ENCODE data around the gene GATA3.

The GATA3 gene

DNA sequence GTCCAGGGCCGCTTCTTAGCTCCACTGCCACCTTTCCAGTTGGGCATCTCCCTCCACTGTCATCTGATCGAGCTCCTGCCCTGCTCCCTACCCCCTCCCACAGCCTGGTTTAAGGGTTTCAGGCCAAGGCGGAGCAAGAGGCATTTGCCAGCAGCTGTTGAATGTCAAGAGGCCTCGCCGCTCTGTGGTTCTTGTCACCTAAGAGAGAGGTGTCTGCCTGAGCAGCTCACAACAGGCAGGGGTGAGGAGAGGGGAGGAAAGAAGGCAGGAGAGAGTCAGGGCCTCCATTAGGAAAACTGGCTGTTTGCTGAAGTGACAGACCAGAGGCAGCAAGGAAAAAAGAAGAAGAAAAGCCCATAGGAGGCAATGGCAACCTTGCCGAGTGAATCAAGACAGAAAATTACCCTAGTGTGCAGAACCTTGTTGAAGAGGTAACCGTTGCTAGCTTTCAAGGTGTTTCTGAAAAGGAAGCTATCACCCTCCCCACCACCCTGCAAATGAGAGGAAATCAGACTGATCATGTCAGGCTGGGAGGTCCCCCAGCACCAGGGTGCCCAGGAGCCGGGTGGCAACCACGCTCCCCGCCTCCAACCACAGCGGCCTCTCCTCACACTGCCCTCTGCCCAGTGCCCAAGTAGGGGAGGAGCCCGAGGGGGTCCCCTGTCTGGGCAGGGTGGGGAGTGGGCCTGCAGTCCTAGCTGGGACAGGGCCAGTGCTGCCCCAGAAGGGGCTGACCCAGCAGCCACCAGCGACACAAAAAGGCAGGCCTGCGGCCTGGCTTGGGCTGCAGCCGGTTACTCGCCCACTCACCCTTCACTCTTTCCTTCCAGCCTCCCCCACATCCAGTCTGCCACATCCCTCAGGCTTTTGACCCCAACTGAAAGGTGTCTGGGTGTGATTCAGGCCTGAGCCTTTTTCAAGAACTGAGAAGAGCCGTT, 7.1 kb downstream of the GATA3 start:
- Mint-ChIP-seq H3K36me3 (ENCODE audit: low read depth) (peaks cover 97% of the 10 kb centered on the region), H3K4me3 (peak overlapping the region; percentile 98), H3K27ac (peak overlapping the region; percentile 93), H3K9me3 (no peaks in the 10 kb centered on the region), H3K4me1 (ENCODE audit: low read depth) (peaks cover 64% of the 10 kb centered on the region), H3K27me3 (ENCODE audit: low read depth) (peaks cover 2% of the 10 kb centered on the region)
- DNase-seq (ENCODE audit: low spot score): peak; percentile 72

DNA sequence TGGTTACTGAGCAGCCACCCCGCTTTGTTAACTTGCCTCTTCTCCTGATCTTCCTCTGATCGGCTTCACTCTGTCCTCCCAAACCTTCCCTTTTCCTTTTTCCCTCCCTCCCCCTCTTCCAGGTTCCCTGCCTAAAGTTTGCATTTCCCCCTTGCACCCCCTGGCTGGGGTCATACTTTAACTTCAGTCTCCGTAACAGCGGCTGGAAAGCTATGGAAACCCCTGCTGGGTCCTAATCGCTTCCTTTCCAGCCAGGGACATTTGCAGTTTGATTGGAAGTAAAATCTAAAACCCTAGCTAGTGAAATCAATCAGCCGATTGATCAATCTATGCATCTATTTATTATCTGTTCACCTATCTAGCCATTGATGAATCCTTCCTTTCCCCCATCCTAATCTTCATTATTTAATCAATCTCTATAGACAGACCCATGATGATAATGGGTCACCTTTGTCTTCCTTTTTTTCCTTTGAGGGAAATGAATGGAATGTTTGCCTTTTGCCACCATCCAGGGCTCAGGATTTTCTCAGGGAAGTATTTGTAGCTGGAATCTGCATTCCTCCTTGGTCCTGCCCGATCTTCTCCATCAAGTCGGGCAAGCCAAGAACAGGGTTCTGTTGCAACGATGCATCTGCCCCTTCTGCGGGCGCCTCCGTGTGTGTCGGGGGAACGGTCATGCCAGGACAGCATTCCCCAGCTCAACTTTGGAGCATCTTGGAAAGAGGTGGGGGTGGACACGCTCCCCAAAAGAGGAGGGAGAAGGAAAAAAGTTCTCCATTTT, 8.8 kb downstream of the GATA3 start:
- Mint-ChIP-seq H3K27ac (peak overlapping the region; percentile 84), H3K4me1 (ENCODE audit: low read depth) (peaks cover 80% of the 10 kb centered on the region), H3K36me3 (ENCODE audit: low read depth) (peaks cover 97% of the 10 kb centered on the region), H3K27me3 (ENCODE audit: low read depth) (no peaks in the 10 kb centered on the region), H3K4me3 (peak overlapping the region; percentile 98), H3K9me3 (no peaks in the 10 kb centered on the region)
- DNase-seq (ENCODE audit: low spot score): no peak

DNA sequence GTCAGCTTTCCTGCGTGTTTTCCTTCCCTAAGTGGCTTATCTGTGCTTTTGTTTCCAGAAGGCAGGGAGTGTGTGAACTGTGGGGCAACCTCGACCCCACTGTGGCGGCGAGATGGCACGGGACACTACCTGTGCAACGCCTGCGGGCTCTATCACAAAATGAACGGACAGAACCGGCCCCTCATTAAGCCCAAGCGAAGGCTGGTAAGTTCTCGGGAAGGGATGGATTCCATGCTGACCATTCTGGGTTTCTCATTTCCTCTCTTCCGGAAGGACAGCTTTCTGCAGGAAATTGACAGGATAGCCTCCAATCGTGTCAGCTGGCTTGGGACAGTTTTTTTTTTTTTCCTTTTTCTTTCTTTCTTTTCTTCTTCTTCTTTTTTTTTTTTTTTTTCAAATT, 9.4 kb downstream of the GATA3 start:
- Mint-ChIP-seq H3K27me3 (ENCODE audit: low read depth) (no peaks in the 10 kb centered on the region), H3K36me3 (ENCODE audit: low read depth) (peaks cover 97% of the 10 kb centered on the region), H3K4me1 (ENCODE audit: low read depth) (peaks cover 84% of the 10 kb centered on the region), H3K9me3 (no peaks in the 10 kb centered on the region), H3K4me3 (peak overlapping the region; percentile 98), H3K27ac (peak overlapping the region; percentile 80)
- DNase-seq (ENCODE audit: low spot score): no peak

DNA sequence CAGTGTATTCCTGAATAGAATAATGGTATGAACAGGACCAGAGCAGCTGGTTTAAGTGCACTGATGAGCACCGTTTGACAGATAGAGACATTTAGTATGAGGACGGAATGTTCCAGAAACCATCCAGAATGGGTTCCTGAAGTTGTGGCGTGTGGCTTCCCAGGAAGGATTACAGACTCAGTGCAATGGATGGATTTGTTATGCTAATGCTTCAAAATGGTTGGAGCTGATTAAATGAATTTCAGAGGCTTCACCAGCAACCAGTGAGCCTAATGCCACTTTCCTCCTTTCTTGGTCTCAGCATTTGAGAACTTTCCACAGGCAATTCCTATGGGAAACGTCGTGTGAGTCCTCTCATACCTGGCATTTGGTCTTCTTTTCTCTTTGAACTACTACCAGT, 9.9 kb downstream of the GATA3 start:
- Mint-ChIP-seq H3K9me3 (no peaks in the 10 kb centered on the region), H3K4me3 (peak overlapping the region; percentile 68), H3K36me3 (ENCODE audit: low read depth) (peaks cover 97% of the 10 kb centered on the region), H3K27me3 (ENCODE audit: low read depth) (no peaks in the 10 kb centered on the region), H3K27ac (peak overlapping the region; percentile 27), H3K4me1 (ENCODE audit: low read depth) (peaks cover 84% of the 10 kb centered on the region)
- DNase-seq (ENCODE audit: low spot score): no peak

DNA sequence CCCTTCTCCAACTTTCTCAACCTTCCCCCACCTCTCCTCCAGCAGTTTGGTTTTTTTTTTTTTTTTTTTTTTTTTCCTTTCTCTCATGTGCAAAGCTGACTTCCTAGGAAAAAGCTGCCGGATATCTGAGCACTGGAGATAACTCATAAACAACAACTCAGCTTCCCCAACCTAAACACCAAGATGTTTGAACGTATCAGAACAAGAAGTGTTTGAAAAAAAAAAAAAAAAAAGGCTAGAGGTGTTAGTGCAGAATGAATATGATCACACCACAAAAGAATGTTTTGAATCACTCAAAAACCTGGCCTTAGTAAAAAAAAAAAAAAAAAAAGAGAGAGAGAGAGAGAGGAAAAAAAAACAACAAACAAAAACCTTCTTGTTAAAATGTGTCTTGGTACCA, 11.2 kb downstream of the GATA3 start:
- Mint-ChIP-seq H3K36me3 (ENCODE audit: low read depth) (peaks cover 95% of the 10 kb centered on the region), H3K9me3 (no peaks in the 10 kb centered on the region), H3K27ac (peak overlapping the region; percentile 88), H3K27me3 (ENCODE audit: low read depth) (no peaks in the 10 kb centered on the region), H3K4me3 (peak overlapping the region; percentile 86), H3K4me1 (ENCODE audit: low read depth) (peaks cover 83% of the 10 kb centered on the region)
- DNase-seq (ENCODE audit: low spot score): no peak

DNA sequence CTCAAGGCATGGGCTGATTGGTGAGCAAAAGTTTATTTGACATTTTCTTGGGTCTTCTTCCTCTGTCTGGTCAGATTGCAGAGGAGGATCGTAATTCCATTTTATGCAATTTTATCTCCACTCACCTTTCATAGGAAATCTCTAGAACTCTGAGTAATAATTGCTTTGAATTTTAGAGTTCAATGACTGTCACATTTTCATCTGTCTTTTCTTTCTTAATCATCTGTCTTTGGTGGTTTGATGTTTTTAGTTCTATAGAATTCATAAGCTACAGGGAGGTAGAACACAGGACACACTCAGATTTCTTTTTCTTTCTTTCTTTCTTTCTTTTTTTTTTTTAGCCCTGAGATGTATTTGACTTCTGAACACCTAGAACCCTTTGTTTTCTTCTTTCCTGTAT, 11.6 kb downstream of the GATA3 start:
- Mint-ChIP-seq H3K27ac (peak overlapping the region; percentile 88), H3K36me3 (ENCODE audit: low read depth) (peaks cover 95% of the 10 kb centered on the region), H3K4me1 (ENCODE audit: low read depth) (peaks cover 85% of the 10 kb centered on the region), H3K27me3 (ENCODE audit: low read depth) (no peaks in the 10 kb centered on the region), H3K4me3 (peak overlapping the region; percentile 86), H3K9me3 (no peaks in the 10 kb centered on the region)
- no peak for DNase-seq (ENCODE audit: low spot score)

DNA sequence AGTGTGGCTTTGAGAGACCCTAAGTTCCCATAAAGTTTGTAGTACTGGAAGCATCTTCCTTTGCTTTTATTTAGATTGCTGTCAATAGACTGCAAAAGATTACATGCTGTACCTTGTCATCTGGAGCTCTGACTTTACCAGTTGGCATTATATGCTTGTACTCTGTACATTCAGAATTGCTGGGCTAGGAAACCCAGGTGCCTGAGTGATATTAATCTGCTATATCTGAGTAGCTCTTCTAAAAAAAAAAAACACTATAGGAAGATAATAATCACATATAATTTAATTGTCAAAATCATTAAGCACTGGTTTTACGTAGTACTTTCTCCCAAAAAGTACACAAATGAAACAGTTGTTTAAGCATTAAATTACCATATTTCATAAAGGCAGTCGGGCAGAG, 12.3 kb downstream of the GATA3 start:
- H3K36me3 Mint-ChIP-seq (ENCODE audit: low read depth): peaks cover 95% of the 10 kb centered on the region
- peaks cover 88% of the 10 kb centered on the region for H3K4me1 Mint-ChIP-seq (ENCODE audit: low read depth)

DNA sequence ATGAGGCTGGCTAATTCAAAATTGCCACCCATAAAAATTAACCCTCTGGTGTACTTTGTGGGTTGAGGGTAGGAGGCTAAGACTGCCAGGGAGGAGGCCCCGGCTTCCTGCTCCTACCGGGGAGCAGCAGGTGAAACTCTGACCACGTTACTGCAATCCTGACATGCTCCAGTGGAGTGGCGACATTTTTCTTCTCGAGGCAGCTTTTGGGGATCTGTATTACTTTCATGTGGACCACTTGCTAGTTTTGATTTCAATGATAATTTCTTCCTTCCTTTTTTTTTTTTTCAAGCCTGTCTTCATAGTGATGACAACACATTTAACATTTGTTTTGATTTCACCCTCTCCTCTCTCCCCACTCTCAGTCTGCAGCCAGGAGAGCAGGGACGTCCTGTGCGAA, 14.6 kb downstream of the GATA3 start:
- H3K27me3 Mint-ChIP-seq (ENCODE audit: low read depth): no peaks in the 10 kb centered on the region
- no peak for DNase-seq (ENCODE audit: low spot score)
- H3K4me3 Mint-ChIP-seq: peak overlapping the region; percentile 31
- peaks cover 93% of the 10 kb centered on the region for H3K36me3 Mint-ChIP-seq (ENCODE audit: low read depth)
- H3K9me3 Mint-ChIP-seq: no peaks in the 10 kb centered on the region
- H3K4me1 Mint-ChIP-seq (ENCODE audit: low read depth): peaks cover 87% of the 10 kb centered on the region
- peak overlapping the region; percentile 82 for H3K27ac Mint-ChIP-seq

More for the DNA sequence above, 12.3 kb downstream of the GATA3 start:
- peak overlapping the region; percentile 86 for H3K4me3 Mint-ChIP-seq
- no peak for DNase-seq (ENCODE audit: low spot score)
- peak overlapping the region; percentile 88 for H3K27ac Mint-ChIP-seq
- H3K27me3 Mint-ChIP-seq (ENCODE audit: low read depth): no peaks in the 10 kb centered on the region
- H3K9me3 Mint-ChIP-seq: no peaks in the 10 kb centered on the region

DNA sequence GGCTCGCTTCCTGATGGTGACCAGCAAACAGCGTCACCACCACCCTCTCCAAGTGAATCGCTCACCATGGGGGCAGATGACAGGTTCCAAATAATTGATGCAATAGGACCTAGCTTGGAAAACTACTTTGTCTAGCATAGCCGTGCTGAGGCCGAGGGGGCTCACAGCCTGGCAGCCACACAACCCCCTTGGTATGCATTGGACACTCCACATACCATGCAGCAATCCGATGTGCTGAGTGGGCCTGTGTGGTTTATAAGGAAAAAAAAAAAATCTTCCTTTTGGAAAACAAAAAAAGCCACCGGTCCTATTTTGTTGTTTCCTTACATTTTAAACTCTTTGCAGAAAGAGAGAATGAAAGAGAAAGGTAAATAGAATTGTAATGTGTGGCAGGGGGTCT, 15.1 kb downstream of the GATA3 start:
- Mint-ChIP-seq H3K36me3 (ENCODE audit: low read depth) (peaks cover 93% of the 10 kb centered on the region), H3K9me3 (no peaks in the 10 kb centered on the region), H3K4me1 (ENCODE audit: low read depth) (peaks cover 86% of the 10 kb centered on the region), H3K27ac (peak overlapping the region; percentile 82), H3K27me3 (ENCODE audit: low read depth) (no peaks in the 10 kb centered on the region), H3K4me3 (peak overlapping the region; percentile 69)
- no peak for DNase-seq (ENCODE audit: low spot score)

DNA sequence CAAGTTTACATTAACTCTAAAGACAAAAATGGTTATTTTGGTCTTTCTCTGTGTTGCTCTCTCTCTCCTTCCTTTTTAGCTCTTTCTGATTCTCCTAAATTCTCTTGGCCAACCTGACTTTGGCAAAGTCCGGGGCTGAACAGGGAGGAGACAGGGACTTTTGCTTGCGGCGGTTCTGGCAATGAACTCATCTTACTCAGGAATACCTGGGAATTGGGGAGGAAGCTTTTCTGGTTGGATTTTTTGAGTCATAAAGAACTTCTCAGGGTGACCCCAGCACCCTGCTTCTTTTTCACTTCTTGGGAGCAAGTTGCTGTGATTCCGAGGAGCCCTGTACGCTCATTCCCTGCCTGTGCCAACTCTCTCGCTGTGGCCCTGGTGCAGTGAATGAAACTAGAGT, 16.0 kb downstream of the GATA3 start:
- Mint-ChIP-seq H3K4me1 (ENCODE audit: low read depth) (peaks cover 84% of the 10 kb centered on the region), H3K27me3 (ENCODE audit: low read depth) (no peaks in the 10 kb centered on the region), H3K36me3 (ENCODE audit: low read depth) (peaks cover 94% of the 10 kb centered on the region), H3K27ac (peak overlapping the region; percentile 72), H3K4me3 (peak overlapping the region; percentile 69), H3K9me3 (no peaks in the 10 kb centered on the region)
- DNase-seq (ENCODE audit: low spot score): no peak

DNA sequence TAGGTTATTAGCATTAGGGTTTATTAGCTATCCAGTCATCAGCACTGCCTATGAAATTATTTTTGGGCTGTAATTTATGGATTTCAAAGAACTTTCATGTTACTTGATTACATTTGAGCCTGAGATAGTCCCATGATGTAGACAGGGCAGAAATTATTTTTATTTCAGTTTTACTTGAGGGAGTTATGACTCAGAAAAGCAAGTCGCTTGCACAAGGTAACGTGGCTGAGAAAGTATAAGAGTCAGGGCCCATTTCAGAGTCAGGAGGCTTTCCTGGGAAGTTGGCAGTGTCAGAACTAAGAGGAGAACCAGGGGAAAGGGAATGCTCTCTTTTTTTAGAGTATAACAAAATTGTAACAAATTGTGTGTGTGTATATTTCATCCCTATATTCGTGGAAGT, 16.5 kb downstream of the GATA3 start:
- no peaks in the 10 kb centered on the region for H3K9me3 Mint-ChIP-seq
- H3K27ac Mint-ChIP-seq: peak overlapping the region; percentile 72
- H3K36me3 Mint-ChIP-seq (ENCODE audit: low read depth): peaks cover 94% of the 10 kb centered on the region
- H3K4me1 Mint-ChIP-seq (ENCODE audit: low read depth): peaks cover 81% of the 10 kb centered on the region
- H3K27me3 Mint-ChIP-seq (ENCODE audit: low read depth): no peaks in the 10 kb centered on the region
- peak overlapping the region; percentile 69 for H3K4me3 Mint-ChIP-seq
- DNase-seq (ENCODE audit: low spot score): no peak

DNA sequence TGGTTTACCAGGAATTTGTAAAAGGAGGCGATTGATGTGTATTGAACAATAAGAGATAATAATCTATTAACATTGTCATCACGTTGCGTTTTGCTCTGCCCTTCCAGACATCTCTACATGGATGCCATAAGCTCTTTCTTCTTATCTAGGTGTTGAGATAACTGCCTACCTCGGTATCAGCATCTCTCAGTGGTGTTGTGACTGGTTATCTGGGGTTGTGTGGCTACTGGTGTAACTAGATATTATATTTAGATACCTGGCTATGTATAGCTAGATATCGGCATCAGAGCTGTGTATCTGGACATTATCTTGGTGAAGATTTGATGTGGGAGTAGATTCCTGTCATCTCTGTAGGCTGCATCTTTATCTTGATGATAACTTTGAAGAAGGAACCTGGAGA, 17.2 kb downstream of the GATA3 start:
- Mint-ChIP-seq H3K4me3 (peak overlapping the region; percentile 60), H3K36me3 (ENCODE audit: low read depth) (peaks cover 89% of the 10 kb centered on the region), H3K27ac (peak overlapping the region; percentile 81), H3K9me3 (no peaks in the 10 kb centered on the region), H3K4me1 (ENCODE audit: low read depth) (peaks cover 75% of the 10 kb centered on the region), H3K27me3 (ENCODE audit: low read depth) (no peaks in the 10 kb centered on the region)
- DNase-seq (ENCODE audit: low spot score): no peak

DNA sequence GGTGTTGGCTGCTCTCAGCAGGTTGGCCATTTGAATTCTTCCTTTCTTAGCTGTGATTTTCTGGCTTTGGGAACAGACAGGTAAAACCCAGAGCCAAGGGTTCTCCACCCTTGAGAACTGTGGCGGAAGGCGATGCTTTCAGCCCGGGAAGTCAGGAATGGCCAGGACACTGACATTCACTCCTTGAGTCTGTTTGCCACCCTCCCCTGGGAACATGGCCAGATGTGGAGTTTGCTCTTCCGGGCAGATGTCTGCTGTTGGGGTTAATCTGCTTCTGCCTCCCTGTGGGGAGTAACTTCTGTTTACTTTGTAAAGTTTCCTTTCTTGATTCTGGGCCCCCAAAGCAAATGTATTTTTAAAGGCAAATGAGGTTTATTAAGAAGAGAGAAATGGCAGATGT, 17.7 kb downstream of the GATA3 start:
- H3K36me3 Mint-ChIP-seq (ENCODE audit: low read depth): peaks cover 84% of the 10 kb centered on the region
- H3K9me3 Mint-ChIP-seq: no peaks in the 10 kb centered on the region
- H3K4me1 Mint-ChIP-seq (ENCODE audit: low read depth): peaks cover 69% of the 10 kb centered on the region
- no peaks in the 10 kb centered on the region for H3K27me3 Mint-ChIP-seq (ENCODE audit: low read depth)
- DNase-seq (ENCODE audit: low spot score): no peak
- peak overlapping the region; percentile 81 for H3K27ac Mint-ChIP-seq
- H3K4me3 Mint-ChIP-seq: peak overlapping the region; percentile 60
